Liver (tissue), 9 donors: ENCODE results near the gene TMEM270. TPM values are rescaled to one million over a fixed set of nuclear protein-coding genes. Genes with fewer than 3 reads are reported as not detected.

Source experiments
- DNase-seq: peaks from one replicate; pipeline ENCODE4 v3.0.0-alpha.2; 2017; ENCODE audit warnings: low spot score
- H3K27ac ChIP-seq, 2 donors: one replicate each; pipeline ENCODE4 v1.7.0; 2013; ENCODE audit warnings: inconsistent platforms in 2 of 2, low read length in 2 of 2, control low read depth in 1 of 2, low read depth in 1 of 2, mild to moderate bottlenecking in 1 of 2
- H3K27me3 ChIP-seq, 4 donors: one replicate each; pipeline versions ENCODE4 v1.6.1 to v1.7.0; 2013; ENCODE audit warnings: low read length in 3 of 4, inconsistent platforms in 1 of 4, mild to moderate bottlenecking in 1 of 4, moderate library complexity in 1 of 4; ENCODE audit not compliant: control insufficient read depth in 4 of 4, insufficient read depth in 4 of 4
- H3K36me3 ChIP-seq, 4 donors: one replicate each; pipeline versions ENCODE4 v1.6.1 to v1.7.0; 2013; ENCODE audit warnings: low read length in 3 of 4, mild to moderate bottlenecking in 3 of 4, low read depth in 1 of 4, moderate library complexity in 1 of 4; ENCODE audit not compliant: control insufficient read depth in 4 of 4, insufficient read depth in 3 of 4
- H3K4me1 ChIP-seq, 4 donors: one replicate each; pipeline versions ENCODE4 v1.6.1 to v1.7.0; 2013; ENCODE audit warnings: low read length in 3 of 4, mild to moderate bottlenecking in 3 of 4, moderate library complexity in 1 of 4; ENCODE audit not compliant: control insufficient read depth in 4 of 4, insufficient read depth in 4 of 4
- H3K4me3 ChIP-seq, 3 donors: one replicate each; pipeline versions ENCODE4 v1.6.1 to v1.7.0; 2013; ENCODE audit warnings: low read length in 3 of 3, control low read depth in 1 of 3, low read depth in 1 of 3, mild to moderate bottlenecking in 1 of 3
- H3K9ac ChIP-seq, 2 donors: one replicate each; pipeline ENCODE4 v1.7.0; 2013; ENCODE audit warnings: low read length in 2 of 2, mild to moderate bottlenecking in 2 of 2, moderate library complexity in 2 of 2, control low read depth in 1 of 2, low read depth in 1 of 2
- H3K9me3 ChIP-seq, 4 donors: one replicate each; pipeline versions ENCODE4 v1.6.1 to v1.7.0; 2013; ENCODE audit warnings: low read length in 3 of 4; ENCODE audit not compliant: control insufficient read depth in 4 of 4
- ATF3 ChIP-seq: IDR thresholded peaks from 2 replicates; pipeline ENCODE4 v1.6.1; 2016; ENCODE audit warnings: antibody characterized with exemption
- CTCF ChIP-seq: fragments of 150-350 bp; IDR thresholded peaks from 2 replicates; pipeline ENCODE4 v1.5.1; 2017; ENCODE audit warnings: improper control_type of control experiment, low read depth, low read length; ENCODE audit not compliant: missing input control
- EGR1 ChIP-seq, 2 donors: IDR thresholded peaks; 2 replicates each; pipeline ENCODE4 v1.6.1; 2016 to 2018; ENCODE audit warnings: antibody characterized with exemption in 2 of 2, low read depth in 2 of 2
- FOXA2 ChIP-seq: IDR thresholded peaks from 2 replicates; pipeline ENCODE4 v1.6.1; 2016; ENCODE audit warnings: antibody characterized with exemption
- GABPA ChIP-seq, 2 donors: IDR thresholded peaks in 1 of 2; conservative IDR thresholded peaks in 1 of 2; 2 replicates each; pipeline ENCODE4 v1.6.1; 2016; ENCODE audit warnings: antibody characterized with exemption in 2 of 2, mild to moderate bottlenecking in 1 of 2, moderate library complexity in 1 of 2
- HNF4A ChIP-seq, 2 donors: conservative IDR thresholded peaks; 2 replicates each; pipeline ENCODE4 v1.6.1; 2016; ENCODE audit warnings: antibody characterized with exemption in 2 of 2, mild to moderate bottlenecking in 2 of 2
- HNF4G ChIP-seq: IDR thresholded peaks from 2 replicates; pipeline ENCODE4 v1.6.1; 2016; ENCODE audit warnings: antibody characterized with exemption
- JUND ChIP-seq, 2 donors: IDR thresholded peaks; 2 replicates each; pipeline ENCODE4 v1.6.1; 2016; ENCODE audit warnings: antibody characterized with exemption in 2 of 2
- MAX ChIP-seq: IDR thresholded peaks from 2 replicates; pipeline ENCODE4 v1.6.1; 2016; ENCODE audit warnings: antibody characterized with exemption
- NR2F2 ChIP-seq: IDR thresholded peaks from 2 replicates; pipeline ENCODE4 v1.6.1; 2016; ENCODE audit warnings: antibody characterized with exemption
- RAD21 ChIP-seq, 2 donors: IDR thresholded peaks; 2 replicates each; pipeline ENCODE4 v1.6.1; 2016; ENCODE audit warnings: antibody characterized with exemption in 2 of 2, mild to moderate bottlenecking in 2 of 2
- REST ChIP-seq: IDR thresholded peaks from 2 replicates; pipeline ENCODE4 v1.6.1; 2016; ENCODE audit warnings: antibody characterized with exemption, mild to moderate bottlenecking
- RXRA ChIP-seq, 2 donors: IDR thresholded peaks; 2 replicates each; pipeline ENCODE4 v1.6.1; 2017 to 2018; ENCODE audit warnings: antibody characterized with exemption in 2 of 2, mild to moderate bottlenecking in 1 of 2
- SP1 ChIP-seq: IDR thresholded peaks from 2 replicates; pipeline ENCODE4 v1.6.1; 2018; ENCODE audit warnings: antibody characterized with exemption, mild to moderate bottlenecking
- TAF1 ChIP-seq: conservative IDR thresholded peaks from 2 replicates; pipeline ENCODE4 v1.6.1; 2016; ENCODE audit warnings: antibody characterized with exemption, mild to moderate bottlenecking
- YY1 ChIP-seq: IDR thresholded peaks from 2 replicates; pipeline ENCODE4 v1.6.1; 2016; ENCODE audit warnings: antibody characterized with exemption, mild to moderate bottlenecking
- ZBTB33 ChIP-seq: IDR thresholded peaks from 2 replicates; pipeline ENCODE4 v1.6.1; 2016; ENCODE audit warnings: antibody characterized with exemption
- WGBS: extraction: QIAGEN DNeasy Blood & Tissue Kit; methylation state at CpG from one replicate; pipeline ENCODE4 v1.1.7; 2013; 5-methylcytosine and 5-hydroxymethylcytosine counted together
- polyA plus RNA-seq, 2 donors: library from polyadenylated mRNA; stranded (reverse) in 1 of 2; unstranded in 1 of 2; fragments of 200-250 nt in 1 of 2; fragments of >200 nt in 1 of 2; fragmentation: Nextera tagmentation in 1 of 2; extraction: Ambion mirVana in 1 of 2; gene quantifications; one replicate each; pipeline versions ENCODE4 v1.2.1 to v1.2.3, GENCODE V29; 2013 to 2015
- total RNA-seq, 2 donors: library from RNA; depleted of rRNA; stranded (reverse); fragments of >200 nt; gene quantifications; one replicate each; pipeline ENCODE4 v1.2.3, GENCODE V29; 2014
- donor health status: healthy.
- donor health status: healthy.
- donor health status: healthy.
- donor health status: healthy.
- donor health status: healthy.

TMEM270 gene
- total and polyA plus RNA-seq, 4 donors, result 0.09 TPM; not detected in 3

GRCh38 chr7:73847941-73848723 is 12.8 kb upstream of the TMEM270 start:
- DNase-seq, result no peak
- H3K9ac ChIP-seq, result no peak overlapping the region
- H3K27me3 ChIP-seq, result no peaks in the 10 kb centered on the region
- no peak for TF ChIP-seq HNF4G
- no peak for TF ChIP-seq TAF1
- TF ChIP-seq ZBTB33, result no peak
- TF ChIP-seq RAD21 (IDR thresholded peaks at IDR 0.05), result no peak
- no peak for TF ChIP-seq YY1
- no peak for TF ChIP-seq GABPA (IDR thresholded peaks at IDR 0.05 in 1 of 2, conservative IDR thresholded peaks at IDR 0.05 in 1 of 2)
- TF ChIP-seq EGR1 (IDR thresholded peaks at IDR 0.05; ENCODE audit: low read depth in 2 of 2), result no peak
- TF ChIP-seq JUND (IDR thresholded peaks at IDR 0.05), result no peak
- H3K36me3 ChIP-seq, result no peaks in the 10 kb centered on the region
- no peak overlapping the region for H3K4me3 ChIP-seq
- H3K4me1 ChIP-seq, result no peaks in the 10 kb centered on the region
- 89% methylated on average over 10 of the region's 10 CpGs for WGBS
- H3K9me3 ChIP-seq, result no peaks in the 10 kb centered on the region
- H3K27ac ChIP-seq, result no peak overlapping the region

GRCh38 chr7:73850781-73851207 is 10.2 kb upstream of the TMEM270 start:
- no peak for TF ChIP-seq REST
- TF ChIP-seq HNF4A (conservative IDR thresholded peaks at IDR 0.05), result no peak
- TF ChIP-seq RAD21 (IDR thresholded peaks at IDR 0.05), result no peak
- no peak for TF ChIP-seq ATF3
- TF ChIP-seq HNF4G, result no peak
- no peak for TF ChIP-seq JUND (IDR thresholded peaks at IDR 0.05)
- TF ChIP-seq NR2F2, result no peak
- no peak for TF ChIP-seq SP1
- TF ChIP-seq FOXA2, result no peak
- TF ChIP-seq RXRA (IDR thresholded peaks at IDR 0.05), result no peak
- TF ChIP-seq EGR1 (IDR thresholded peaks at IDR 0.05; ENCODE audit: low read depth in 2 of 2), result no peak
- no peak for TF ChIP-seq MAX
- TF ChIP-seq ZBTB33, result no peak
- no peak for TF ChIP-seq CTCF
- no peak for TF ChIP-seq GABPA (IDR thresholded peaks at IDR 0.05 in 1 of 2, conservative IDR thresholded peaks at IDR 0.05 in 1 of 2)

More at GRCh38 chr7:73850781-73851207, 10.2 kb upstream of the TMEM270 start:
- Histone ChIP-seq H3K36me3 (no peaks in the 10 kb centered on the region), H3K27me3 (no peaks in the 10 kb centered on the region), H3K9me3 (no peaks in the 10 kb centered on the region), H3K27ac (no peak overlapping the region), H3K4me1 (peaks cover 0 to 5% (median 2%) of the 10 kb centered on the region in 4 donors), H3K4me3 (no peak overlapping the region), H3K9ac (no peak overlapping the region)
- 90% methylated on average over 4 of the region's 4 CpGs for WGBS
- no peak for DNase-seq
